HG02884 (cell line): ENCODE results near the gene TMEM167A.

Experiments
- ATAC-seq: cut with Tn5 transposase; IDR thresholded peaks from one replicate; pipeline ENCODE4 v1.9.1; 2021; ENCODE audit warnings: mild to moderate bottlenecking, moderate library complexity; ENCODE audit not compliant: unreplicated experiment

Gene TMEM167A

DNA sequence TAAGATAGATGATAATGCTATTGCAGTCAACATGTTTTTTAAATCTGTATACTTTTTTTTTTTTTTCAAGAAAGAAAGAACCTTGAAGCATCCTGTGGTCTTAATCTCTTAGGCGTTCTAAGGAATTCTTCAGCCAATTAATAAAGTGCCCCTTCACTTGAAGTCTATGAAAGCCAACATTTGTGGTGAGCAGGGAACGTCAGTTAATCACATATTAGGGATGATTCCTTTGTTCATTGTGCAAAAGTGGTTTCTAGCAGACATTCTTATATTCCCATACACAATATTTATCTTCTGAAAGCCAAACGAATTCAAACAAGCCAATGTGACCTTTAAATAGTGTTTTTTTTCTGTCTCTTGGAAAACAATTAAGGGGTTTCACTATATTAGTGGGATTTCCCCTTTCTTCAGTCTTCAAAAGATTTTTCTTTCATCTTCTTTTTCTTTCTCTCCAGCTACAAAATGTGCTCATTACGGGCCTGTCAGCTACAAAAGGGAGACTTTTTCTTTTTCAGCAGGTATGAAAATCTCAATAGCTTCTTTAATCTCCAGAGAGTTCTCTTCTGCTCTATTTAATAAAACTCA is 40.1 kb downstream of the TMEM167A start:
- ATAC-seq, result no peak

DNA sequence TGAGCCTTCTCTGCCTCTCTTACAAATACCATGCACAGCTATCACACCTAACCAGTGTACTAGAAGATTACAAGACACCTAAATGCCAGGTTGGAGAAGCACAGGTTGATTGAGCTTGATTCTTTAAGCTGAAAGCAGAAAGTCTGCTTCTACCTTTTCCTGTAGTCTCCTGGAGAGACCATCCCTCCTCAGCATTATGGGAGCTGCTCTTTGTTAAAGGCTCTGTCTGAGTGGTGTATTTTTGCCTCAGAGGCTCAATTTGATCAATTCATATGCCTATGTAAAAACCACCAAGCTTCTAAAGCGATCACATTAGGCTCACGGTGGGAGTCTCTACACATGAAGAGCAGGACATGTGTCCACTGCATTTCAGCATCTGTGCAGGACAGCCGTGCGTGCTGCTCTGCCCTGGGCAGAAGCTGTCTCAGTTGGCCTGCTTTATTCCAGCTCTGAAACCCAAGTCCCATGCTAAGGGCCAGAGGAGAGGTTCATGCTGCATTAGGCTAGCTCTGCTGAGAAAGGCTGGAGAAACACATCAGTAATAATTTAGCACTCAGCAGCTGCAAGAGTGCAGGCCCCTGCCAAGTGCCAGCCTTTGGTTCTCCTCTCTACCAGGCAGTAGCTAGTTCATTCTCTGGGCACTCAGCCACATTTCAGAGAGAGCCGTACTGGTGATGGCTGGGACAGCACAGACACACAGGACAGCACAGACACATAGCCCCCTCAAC is 41.7 kb downstream of the TMEM167A start:
- no peak for ATAC-seq

DNA sequence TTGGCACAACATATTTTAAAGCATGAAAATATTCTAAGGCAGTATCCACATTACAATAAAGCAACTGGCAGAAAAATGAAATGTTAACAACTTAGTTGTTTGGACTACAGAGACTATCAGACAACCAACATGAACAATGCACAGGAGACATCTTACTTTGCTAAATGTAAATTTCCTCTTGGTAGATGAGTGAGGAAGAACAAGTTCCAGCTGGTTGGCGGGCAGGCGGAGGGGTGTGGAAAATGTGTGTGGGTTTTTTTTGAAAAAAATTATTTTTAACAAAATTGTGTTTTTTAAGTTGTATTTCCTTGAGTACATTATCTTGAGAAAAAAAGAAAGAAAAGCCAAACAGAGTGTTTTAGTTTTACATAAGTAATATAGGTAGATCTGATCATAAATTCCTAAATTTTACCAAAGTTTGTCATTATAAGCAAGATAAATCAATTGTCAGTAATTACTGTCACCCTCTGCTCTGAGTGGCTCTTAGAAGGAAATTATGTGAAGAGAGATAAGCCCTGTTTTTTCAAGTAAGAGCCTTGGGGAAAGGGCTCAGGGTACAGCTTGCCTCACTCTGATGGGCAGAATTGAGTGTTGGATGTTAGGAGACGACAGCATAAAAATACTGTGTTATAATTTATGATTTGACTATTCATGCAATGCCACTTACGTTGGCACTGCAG is 42.5 kb downstream of the TMEM167A start:
- ATAC-seq, result no peak

DNA sequence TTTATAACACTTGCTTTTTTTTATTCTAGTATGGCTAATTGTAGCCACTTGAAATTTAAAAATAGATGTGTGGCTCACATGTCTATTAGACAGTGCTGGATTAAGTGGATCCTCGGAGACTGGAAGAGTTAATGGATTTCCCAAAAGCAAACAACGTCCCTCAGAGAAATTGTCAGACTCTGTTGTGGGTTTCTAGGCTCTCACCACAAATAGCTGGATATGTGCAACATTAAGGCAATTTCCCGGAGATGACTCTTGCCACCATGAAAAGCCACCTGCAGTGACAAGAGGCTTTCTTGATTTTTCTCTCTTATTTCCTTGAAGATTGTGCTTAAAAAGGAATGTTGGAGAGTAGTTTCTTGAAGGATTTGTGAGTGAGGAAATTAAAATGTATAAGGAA is 43.2 kb downstream of the TMEM167A start:
- ATAC-seq, result no peak

DNA sequence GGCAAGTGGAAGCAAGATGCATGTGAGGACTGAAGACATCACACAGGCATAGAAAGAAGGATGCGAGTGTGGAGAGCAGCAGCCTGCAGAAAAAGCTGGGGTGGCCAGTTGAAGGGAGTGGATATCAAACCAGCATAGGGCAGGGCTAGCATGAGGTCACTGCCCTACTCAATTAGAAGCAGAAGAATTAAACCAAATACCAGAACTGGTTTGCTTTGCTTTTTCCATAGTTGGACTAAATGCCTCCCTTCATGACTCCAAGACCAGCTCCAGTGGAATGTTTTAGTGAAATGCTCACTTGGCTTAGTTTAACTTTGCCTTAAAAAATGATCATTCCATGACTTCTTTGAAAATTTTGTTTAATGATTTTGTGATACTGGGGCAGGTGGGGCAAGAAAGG is 45.8 kb downstream of the TMEM167A start:
- ATAC-seq, result no peak

DNA sequence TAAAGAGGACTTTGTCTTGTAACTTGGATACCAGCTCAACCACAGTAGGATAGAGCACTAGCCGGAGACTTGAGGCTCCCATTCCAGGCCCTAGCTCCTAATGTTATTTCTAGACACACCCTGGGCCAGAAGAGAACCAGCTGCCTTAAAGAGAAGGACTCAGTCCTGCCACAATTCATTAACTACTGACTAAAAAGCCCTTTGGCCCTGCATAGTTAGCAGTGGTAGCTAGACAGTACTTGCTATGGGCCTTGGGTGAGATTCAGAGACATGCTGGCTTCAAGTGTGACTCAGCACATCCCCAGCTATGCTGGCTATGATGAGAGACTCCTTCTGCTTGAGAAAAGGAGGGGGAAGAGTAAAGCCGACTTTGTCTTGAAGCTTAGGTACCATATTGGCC is 47.3 kb downstream of the TMEM167A start:
- no peak for ATAC-seq

DNA sequence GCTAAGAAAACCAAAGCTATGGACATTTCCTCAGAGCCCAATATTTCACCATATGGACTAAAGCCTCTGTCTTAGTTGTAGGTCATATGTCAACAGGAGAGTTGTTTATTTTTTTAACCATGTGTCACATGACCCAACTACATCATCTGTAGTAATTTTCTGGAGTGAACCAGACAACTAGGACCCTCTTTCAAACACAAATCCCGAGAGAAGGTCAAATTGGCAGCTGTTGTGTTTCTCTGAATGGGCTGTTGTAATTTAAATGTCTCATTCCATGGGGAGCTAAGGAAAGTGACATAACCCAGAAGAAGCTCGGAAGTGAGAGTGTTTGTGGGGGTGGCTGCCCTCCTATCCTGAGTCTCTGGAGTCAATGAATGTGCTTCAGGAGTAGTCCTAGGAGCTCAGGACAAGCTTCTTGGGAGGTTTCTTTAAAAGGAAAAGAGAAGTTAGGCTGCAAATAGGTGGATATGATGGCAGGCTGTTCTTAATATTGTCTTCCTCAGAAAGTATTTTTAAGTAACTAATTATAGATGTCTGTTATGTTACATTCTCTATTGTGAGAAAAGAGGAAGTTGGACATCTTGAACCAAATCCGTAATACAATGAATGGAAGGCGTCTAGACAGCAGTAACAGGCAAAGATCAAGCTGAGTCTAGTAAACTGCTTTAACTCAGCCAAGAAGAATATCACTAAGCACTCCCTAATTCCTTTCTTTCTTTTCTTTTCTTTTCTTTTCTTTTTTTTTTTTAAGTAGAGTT is 50.1 kb downstream of the TMEM167A start:
- ATAC-seq, result peak; percentile 94

DNA sequence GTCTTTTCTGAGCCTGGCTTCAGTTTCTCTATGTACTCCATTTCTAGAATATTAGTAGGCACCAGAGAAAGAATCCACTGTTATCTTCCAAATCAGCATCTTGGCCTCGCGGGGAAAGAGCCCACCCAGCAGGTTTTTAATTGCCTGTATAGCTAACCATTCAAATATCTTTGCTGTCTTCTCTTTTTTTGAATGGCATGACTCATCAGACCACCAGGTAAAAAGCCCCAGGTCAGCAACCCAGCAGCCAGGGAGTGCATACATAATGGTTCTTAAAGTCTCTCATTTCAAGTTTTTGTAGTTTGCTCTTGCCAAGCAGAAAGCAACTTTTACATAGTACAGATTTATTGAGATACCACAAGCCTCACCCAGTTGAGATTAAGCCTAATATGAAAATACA is 50.7 kb downstream of the TMEM167A start:
- no peak for ATAC-seq

DNA sequence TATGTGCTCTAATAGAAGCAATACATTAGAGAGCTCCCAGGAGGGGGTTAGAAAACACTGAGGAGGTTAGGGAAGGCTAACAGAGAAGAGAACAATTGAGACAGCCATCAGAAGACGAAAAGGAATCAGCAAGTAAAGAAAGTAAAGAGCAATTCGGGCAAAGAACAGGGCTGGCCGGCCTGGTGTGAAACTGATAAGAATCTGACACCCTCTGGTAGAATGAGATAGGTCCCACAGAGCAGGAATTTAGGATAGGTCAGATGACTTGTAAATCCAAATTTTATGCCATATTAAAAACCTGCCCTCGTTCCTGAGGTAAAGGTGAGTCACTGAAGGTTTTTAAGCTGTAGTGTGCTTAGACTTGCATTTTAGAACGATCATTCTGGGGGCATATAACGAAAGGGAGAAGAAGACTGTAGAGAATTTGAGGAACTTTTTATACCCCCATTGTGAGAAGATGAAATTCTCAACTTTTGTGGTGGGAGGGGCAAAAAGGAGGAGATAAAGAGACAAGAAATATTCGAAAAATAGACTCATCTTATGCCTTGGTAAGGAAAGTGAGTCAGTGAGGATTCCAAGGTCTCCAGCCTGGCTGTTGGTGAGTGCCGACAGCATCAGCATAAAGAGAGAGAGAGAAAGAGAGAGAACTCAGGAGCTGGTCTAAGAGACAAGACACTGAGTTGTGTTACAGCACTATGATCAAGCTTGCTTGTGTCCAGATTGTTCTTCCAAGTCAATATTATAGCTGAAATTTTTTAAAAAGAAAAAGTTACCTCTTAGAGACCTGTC is 51.3 kb downstream of the TMEM167A start:
- no peak for ATAC-seq

DNA sequence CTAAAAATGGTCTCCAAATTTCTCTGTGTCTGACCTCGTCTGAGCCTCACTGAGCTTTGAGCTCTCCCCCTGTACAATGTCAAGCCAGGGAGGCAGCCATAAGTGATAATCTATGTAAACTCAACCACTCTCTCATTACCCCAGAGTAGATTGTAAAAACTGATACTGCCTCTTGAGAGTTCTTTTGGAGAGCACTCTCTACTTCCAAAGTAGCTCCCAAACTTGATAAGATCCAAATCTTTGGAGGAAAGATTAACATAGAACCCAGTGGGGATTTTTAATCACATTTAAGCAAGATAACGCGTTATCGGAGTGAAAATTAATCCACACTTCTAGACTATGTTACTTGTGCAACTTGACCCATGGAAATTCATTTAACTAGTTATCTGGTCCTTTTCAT is 54.9 kb downstream of the TMEM167A start:
- ATAC-seq, result no peak

DNA sequence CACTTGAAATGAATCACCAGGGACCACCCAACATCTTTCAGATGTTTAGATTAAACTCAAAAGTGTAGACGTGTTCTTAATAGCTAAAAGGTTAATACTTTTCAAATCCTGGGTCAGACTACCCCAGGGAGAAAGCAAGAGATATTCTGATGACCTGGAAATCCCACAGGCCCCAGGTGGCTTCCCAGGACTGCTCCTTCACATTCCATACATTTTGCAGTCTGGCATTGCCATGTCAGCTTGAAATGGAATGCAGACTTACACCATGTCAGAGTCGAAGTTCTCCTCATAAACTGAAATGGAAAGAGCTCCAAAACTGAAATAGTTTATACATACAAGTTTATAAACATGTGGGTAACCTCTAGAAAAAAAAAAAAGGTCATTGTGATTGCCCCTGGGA is 61.5 kb downstream of the TMEM167A start:
- no peak for ATAC-seq

DNA sequence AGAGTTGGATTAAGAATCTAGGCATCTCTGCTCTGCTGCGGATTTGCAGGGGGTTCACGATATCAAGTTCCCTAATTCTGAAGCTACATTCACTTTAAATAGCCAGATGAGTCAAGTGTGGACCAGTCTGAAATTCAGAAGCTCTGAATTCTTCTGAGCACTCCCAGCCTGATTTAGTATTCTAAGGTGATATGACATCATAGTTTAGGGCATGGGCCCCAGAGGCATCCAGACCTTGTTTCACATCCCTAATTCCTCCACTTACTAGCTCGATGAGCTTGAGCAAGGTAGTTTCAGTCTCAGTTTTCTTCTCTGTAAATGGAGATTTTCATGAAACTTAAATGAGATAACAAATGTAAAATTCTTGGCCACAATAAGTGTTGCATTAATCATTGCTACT is 65.2 kb downstream of the TMEM167A start:
- peak; percentile 99 for ATAC-seq

DNA sequence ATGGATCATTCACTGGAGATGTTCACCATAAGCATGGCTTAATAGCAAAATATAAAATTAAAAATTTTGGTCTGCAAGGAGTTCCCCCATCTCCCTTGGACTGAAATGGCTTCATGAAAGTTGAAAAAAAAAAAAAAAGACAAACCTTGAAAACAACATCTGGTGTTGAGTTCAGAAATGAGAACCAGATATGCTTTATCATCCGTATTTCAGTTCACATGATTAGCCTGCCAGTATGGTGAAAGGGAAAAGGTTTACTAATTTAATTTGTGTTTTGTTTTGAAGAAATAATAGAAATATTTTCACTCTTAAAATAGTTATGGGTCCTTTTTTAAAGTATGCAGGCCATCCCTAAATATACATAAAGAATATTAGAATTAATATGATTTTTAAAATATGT is 67.8 kb downstream of the TMEM167A start:
- no peak for ATAC-seq

DNA sequence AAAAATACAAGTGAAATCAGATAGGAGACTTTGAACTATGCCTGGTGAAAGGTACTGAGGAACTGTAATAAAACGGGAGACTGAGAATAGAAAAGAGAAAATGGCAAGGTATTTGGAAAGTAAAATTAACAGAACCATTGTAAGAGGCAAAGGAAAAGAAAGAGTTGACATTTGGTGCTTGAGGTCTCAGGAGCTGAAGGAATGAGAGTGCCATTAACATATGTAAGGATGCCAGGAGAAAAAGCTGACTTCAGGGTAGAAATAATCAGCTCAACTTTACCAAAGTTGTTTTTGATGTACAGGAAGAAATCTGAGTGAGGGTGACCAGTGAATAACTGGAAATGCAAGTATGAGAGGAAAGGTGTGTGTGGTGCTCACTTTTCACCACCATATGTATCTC is 69.4 kb downstream of the TMEM167A start:
- ATAC-seq, result no peak

DNA sequence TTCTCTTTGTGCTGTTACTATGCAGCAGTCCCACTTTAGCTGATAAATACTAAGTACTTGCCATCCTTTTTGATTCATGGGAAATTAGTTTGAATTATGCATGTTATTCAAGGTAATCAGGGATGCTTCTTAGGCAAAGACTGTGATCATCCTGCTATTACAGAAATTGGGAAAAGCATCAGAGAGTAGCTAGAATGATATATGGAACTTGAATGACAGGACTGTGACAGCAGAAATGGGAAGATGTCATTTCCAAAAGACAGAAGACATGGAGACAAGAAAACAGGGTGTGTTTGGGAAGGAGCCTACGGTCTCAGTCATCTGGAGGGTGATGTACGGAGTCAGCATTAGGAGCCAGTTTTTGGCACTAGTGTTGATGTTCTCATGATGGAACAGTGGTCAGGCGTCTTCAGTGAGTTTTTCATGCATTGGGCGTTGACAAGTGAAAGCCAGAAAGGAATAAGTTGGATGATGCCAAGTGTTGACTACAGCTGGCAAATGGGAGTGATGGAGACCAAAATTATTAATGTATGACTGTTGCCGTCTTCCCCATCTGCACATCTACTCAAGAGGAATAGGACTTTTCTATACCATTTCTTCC is 70.4 kb downstream of the TMEM167A start:
- ATAC-seq, result no peak

DNA sequence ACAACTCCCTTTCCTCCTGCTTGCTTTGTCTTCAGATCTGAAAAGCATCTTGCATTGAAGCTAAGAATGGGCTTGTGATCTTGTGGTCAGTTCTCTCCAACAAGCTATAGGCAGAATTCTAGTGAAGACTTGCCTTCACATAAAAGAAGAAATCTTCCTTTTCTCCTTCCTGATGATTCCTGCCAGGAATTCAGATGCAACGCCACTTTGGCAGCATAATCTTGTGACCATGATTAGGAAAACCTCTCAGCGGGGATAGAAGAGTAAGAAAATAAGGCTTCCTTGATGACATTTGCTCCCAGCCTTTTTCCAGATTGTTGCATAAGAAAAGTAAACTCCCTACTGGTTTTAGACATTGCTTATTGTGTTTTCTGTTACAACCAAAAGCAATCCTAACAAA is 73.4 kb downstream of the TMEM167A start:
- ATAC-seq, result no peak
